Mesenchymal stem cell (in vitro differentiated cells and primary cell): ENCODE measurements around the gene TK2.
A peak's percentile ranks its signal among the peaks of the same experiment; 100 is the strongest.

ENCODE experiments used
- DNase-seq: peaks from one replicate; pipeline ENCODE4 v3.0.0-alpha.2; 2013
- H2AFZ ChIP-seq: one replicate; pipeline ENCODE4 v1.6.1; 2013; ENCODE audit warnings: low read depth, mild to moderate bottlenecking, control low read depth, inconsistent platforms, low read length, moderate library complexity
- H2AK5ac ChIP-seq: 2 replicates; pipeline ENCODE4 v1.6.1; 2013; ENCODE audit warnings: low read length, moderate library complexity, mild to moderate bottlenecking, inconsistent platforms; ENCODE audit not compliant: severe bottlenecking
- H2BK120ac ChIP-seq: one replicate; pipeline ENCODE4 v1.6.1; 2013; ENCODE audit warnings: low read depth, mild to moderate bottlenecking, inconsistent platforms, low read length, moderate library complexity
- H2BK12ac ChIP-seq, 2 experiments: one replicate each; pipeline ENCODE4 v1.6.1; 2013; ENCODE audit warnings: inconsistent platforms in 2 of 2, low read length in 2 of 2, mild to moderate bottlenecking in 2 of 2, moderate library complexity in 2 of 2, control low read depth in 1 of 2
- H2BK15ac ChIP-seq: one replicate; pipeline ENCODE4 v1.6.1; 2013; ENCODE audit warnings: mild to moderate bottlenecking, low read depth, inconsistent platforms; ENCODE audit not compliant: poor library complexity, severe bottlenecking
- H2BK5ac ChIP-seq: 2 replicates; pipeline ENCODE4 v1.6.1; 2013; ENCODE audit warnings: low read depth, mild to moderate bottlenecking, low read length, control low read depth, inconsistent platforms; ENCODE audit not compliant: poor library complexity, severe bottlenecking
- H3K14ac ChIP-seq, 2 experiments: one replicate each; pipeline ENCODE4 v1.6.1; 2013; ENCODE audit warnings: inconsistent platforms in 2 of 2, low read length in 2 of 2, control low read depth in 1 of 2, mild to moderate bottlenecking in 1 of 2, moderate library complexity in 1 of 2
- H3K18ac ChIP-seq, 2 experiments: one replicate each; pipeline ENCODE4 v1.6.1; 2013; ENCODE audit warnings: inconsistent platforms in 2 of 2, low read length in 2 of 2, control low read depth in 1 of 2, low read depth in 1 of 2, mild to moderate bottlenecking in 1 of 2
- H3K23ac ChIP-seq, 2 experiments: one replicate each; pipeline ENCODE4 v1.6.1; 2013; ENCODE audit warnings: inconsistent platforms in 2 of 2, low read length in 2 of 2, mild to moderate bottlenecking in 2 of 2, moderate library complexity in 2 of 2, control low read depth in 1 of 2
- H3K27ac ChIP-seq: 2 replicates; pipeline ENCODE4 v1.5.1; 2013; ENCODE audit warnings: mild to moderate bottlenecking, moderate library complexity, low read length, control low read depth, inconsistent platforms; ENCODE audit not compliant: poor library complexity, severe bottlenecking
- H3K27me3 ChIP-seq, 2 experiments: 2 replicates each; pipeline versions ENCODE4 v1.6.1 to v1.7.0; 2013; ENCODE audit warnings: low read length in 2 of 2, mild to moderate bottlenecking in 2 of 2, moderate library complexity in 2 of 2, control low read depth in 1 of 2, inconsistent platforms in 1 of 2; ENCODE audit not compliant: control insufficient read depth in 1 of 2, insufficient read depth in 1 of 2
- H3K36me3 ChIP-seq, 2 experiments: 2 replicates each; pipeline versions ENCODE4 v1.6.1 to v1.7.0; 2013; ENCODE audit warnings: low read length in 2 of 2, control low read depth in 1 of 2, inconsistent platforms in 1 of 2, low read depth in 1 of 2, mild to moderate bottlenecking in 1 of 2; ENCODE audit not compliant: insufficient read depth in 2 of 2, control insufficient read depth in 1 of 2
- H3K4ac ChIP-seq, 2 experiments: one replicate each; pipeline ENCODE4 v1.6.1; 2013; ENCODE audit warnings: inconsistent platforms in 2 of 2, low read length in 2 of 2, mild to moderate bottlenecking in 2 of 2, moderate library complexity in 2 of 2, control low read depth in 1 of 2, low read depth in 1 of 2
- H3K4me1 ChIP-seq: 2 replicates; pipeline ENCODE4 v1.6.1; 2013; ENCODE audit warnings: low read depth, low read length, control low read depth; ENCODE audit not compliant: control insufficient read depth, insufficient read depth
- H3K4me2 ChIP-seq: 2 replicates; pipeline ENCODE4 v1.6.1; 2013; ENCODE audit warnings: low read length, mild to moderate bottlenecking, inconsistent platforms; ENCODE audit not compliant: poor library complexity, severe bottlenecking
- H3K4me3 ChIP-seq, 2 experiments: 2 replicates each; pipeline versions ENCODE4 v1.5.1 to v1.7.0; 2013; ENCODE audit warnings: low read length in 2 of 2, mild to moderate bottlenecking in 2 of 2, control low read depth in 1 of 2, low read depth in 1 of 2; ENCODE audit not compliant: insufficient read depth in 1 of 2
- H3K79me1 ChIP-seq: replicated peaks from 2 replicates; pipeline ENCODE4 v1.6.1; 2013; ENCODE audit warnings: mild to moderate bottlenecking, control low read depth, low read length, inconsistent platforms; ENCODE audit not compliant: poor library complexity, severe bottlenecking
- H3K9ac ChIP-seq: 2 replicates; pipeline ENCODE4 v1.7.0; 2013; ENCODE audit warnings: mild to moderate bottlenecking, low read length, moderate library complexity
- H3K9me3 ChIP-seq: 2 replicates; pipeline ENCODE4 v1.7.0; 2013; ENCODE audit warnings: mild to moderate bottlenecking, low read length; ENCODE audit not compliant: control insufficient read depth
- H4K8ac ChIP-seq: one replicate; pipeline ENCODE4 v1.6.1; 2013; ENCODE audit warnings: inconsistent platforms, mild to moderate bottlenecking, low read length, moderate library complexity
- H4K91ac ChIP-seq: one replicate; pipeline ENCODE4 v1.6.1; 2013; ENCODE audit warnings: mild to moderate bottlenecking, low read length, inconsistent platforms
- WGBS: methylation state at CpG from one replicate; pipeline ENCODE4 v1.1.7; 2013; ENCODE audit warnings: mixed read lengths; 5-methylcytosine and 5-hydroxymethylcytosine counted together

Gene TK2

DNA sequence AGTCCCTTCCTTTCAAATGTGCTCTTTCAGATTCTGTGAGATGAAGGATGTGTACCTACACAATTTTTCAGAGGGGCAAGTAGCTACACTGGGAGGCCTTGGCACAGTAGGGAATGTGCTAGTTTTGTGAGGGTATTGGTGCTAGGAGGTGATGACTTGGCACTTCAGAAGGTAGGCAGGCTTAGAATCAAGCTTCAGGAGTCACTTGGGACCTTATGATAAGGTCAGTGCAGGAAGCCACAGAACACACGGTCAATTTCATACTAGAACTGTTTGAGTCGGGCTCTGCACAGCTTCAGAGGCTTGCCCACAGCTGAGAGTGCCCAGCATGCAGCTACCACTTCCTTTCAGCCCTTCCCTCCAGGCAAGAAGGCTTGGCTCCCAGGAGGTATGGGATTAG lies 22.4 kb upstream of the TK2 start:
- Histone ChIP-seq H3K27ac (no peak overlapping the region), H2AFZ (no peak overlapping the region), H3K14ac (no peak overlapping the region), H3K79me1 (no peaks in the 10 kb centered on the region), H2BK15ac (no peak overlapping the region), H3K9ac (no peak overlapping the region), H2BK120ac (no peak overlapping the region), H3K4ac (no peak overlapping the region), H3K18ac (peak overlapping the region in 1 of 2 experiments; percentile 18), H3K4me1 (peaks cover 4% of the 10 kb centered on the region), H4K8ac (no peak overlapping the region), H3K23ac (no peak overlapping the region), H2BK5ac (no peak overlapping the region), H3K36me3 (no peaks in the 10 kb centered on the region), H3K9me3 (no peaks in the 10 kb centered on the region), H3K4me3 (no peak overlapping the region), H3K4me2 (no peak overlapping the region), H4K91ac (no peak overlapping the region), H2AK5ac (no peak overlapping the region), H2BK12ac (no peak overlapping the region), H3K27me3 (no peaks in the 10 kb centered on the region)
- DNase-seq, result no peak
- 77% methylated on average over 2 of the region's 2 CpGs for WGBS

DNA sequence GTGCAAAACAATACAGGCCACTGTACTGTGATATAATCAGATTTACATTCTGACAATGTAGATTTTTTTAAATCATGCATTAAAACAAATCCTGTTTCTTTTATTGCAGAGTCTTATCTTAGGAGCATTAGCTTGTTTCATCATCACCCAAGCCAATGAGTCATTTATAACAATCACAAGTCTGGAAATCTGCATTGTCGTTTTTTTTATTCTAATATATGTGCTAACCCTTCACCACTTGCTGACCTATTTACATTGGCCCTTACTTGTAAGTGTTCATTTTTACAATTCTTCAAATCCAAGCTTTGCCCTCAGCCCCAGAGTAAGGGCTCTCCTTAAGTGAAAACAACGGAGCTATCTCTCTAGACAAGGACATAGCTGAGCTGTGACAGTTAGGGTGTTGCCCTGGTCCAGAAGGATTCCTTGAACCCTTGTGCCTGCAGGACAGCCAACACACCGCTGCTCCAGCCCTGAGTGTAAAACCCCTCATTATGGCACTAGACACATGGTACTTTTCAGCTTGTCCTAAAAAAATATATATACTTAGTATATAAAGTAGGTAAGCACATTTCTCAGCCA lies 20.0 kb upstream of the TK2 start:
- Histone ChIP-seq H3K18ac (no peak overlapping the region), H3K4me1 (peaks cover 6% of the 10 kb centered on the region), H3K9me3 (no peaks in the 10 kb centered on the region), H3K79me1 (peaks cover 10% of the 10 kb centered on the region), H3K14ac (no peak overlapping the region), H3K36me3 (peaks cover 13 to 19% of the 10 kb centered on the region in 2 experiments), H2AFZ (no peak overlapping the region), H3K27me3 (no peaks in the 10 kb centered on the region), H4K91ac (no peak overlapping the region), H3K4ac (no peak overlapping the region), H3K4me2 (no peak overlapping the region), H4K8ac (no peak overlapping the region), H2BK120ac (no peak overlapping the region), H3K23ac (no peak overlapping the region), H3K9ac (peak overlapping the region; percentile 28), H3K27ac (peak overlapping the region; percentile 21), H2AK5ac (no peak overlapping the region), H3K4me3 (peak overlapping the region in 1 of 2 experiments; percentile 26), H2BK5ac (no peak overlapping the region), H2BK15ac (no peak overlapping the region), H2BK12ac (no peak overlapping the region)
- WGBS, result 13% methylated on average over 2 of the region's 3 CpGs
- DNase-seq, result peak; percentile 76

DNA sequence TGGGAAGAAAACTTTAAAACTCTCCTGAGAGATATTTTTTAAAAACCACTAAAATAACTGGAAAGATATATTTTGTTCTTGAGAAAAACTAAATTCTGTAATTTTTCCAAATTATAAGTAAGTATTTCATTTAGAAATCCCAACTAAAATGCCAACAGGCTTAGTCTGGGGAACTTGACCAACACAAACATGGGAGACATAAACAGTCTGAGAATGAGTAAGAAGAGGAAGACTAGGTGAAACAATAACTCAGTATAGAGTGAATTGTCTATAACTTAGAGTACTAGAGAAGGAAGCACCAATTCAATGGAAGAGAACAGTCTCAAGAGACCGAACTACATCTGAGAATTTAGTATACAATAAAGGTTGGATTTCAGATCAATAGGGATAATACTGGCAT lies 19.2 kb upstream of the TK2 start:
- Histone ChIP-seq H3K18ac (no peak overlapping the region), H3K4ac (no peak overlapping the region), H3K9me3 (no peaks in the 10 kb centered on the region), H3K4me2 (no peak overlapping the region), H3K9ac (peak overlapping the region; percentile 13), H4K8ac (no peak overlapping the region), H3K79me1 (peaks cover 11% of the 10 kb centered on the region), H2AK5ac (no peak overlapping the region), H2AFZ (no peak overlapping the region), H4K91ac (no peak overlapping the region), H2BK15ac (no peak overlapping the region), H3K27ac (no peak overlapping the region), H2BK12ac (no peak overlapping the region), H3K27me3 (no peaks in the 10 kb centered on the region), H2BK120ac (no peak overlapping the region), H3K23ac (no peak overlapping the region), H3K4me3 (no peak overlapping the region), H2BK5ac (no peak overlapping the region), H3K36me3 (peaks cover 16 to 23% of the 10 kb centered on the region in 2 experiments), H3K4me1 (peaks cover 6% of the 10 kb centered on the region), H3K14ac (no peak overlapping the region)
- no CpG with 5 or more reads among the region's 1 CpG for WGBS
- DNase-seq, result peak; percentile 75

DNA sequence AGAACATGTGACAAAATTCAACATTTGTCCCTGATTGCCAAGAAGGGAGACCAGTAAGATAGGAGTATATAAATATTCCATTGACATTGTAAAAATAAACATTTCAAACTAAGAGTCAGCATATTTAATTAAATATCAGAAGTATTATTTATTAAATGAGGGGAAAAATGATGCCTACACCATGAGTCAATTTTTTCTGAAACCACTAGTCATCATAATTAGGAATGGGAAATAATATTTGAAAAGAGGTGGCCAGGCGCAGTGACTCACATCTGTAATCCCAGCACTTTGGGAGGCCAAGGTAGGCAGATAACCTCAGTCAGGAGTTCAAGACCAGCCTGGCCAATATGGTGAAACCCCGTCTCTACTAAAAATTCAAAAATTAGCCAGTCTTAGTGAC lies 18.4 kb upstream of the TK2 start:
- Histone ChIP-seq H3K14ac (no peak overlapping the region), H2BK5ac (no peak overlapping the region), H3K36me3 (peaks cover 16 to 31% of the 10 kb centered on the region in 2 experiments), H3K27ac (no peak overlapping the region), H3K4me3 (no peak overlapping the region), H3K4me2 (no peak overlapping the region), H3K79me1 (peaks cover 11% of the 10 kb centered on the region), H3K4ac (no peak overlapping the region), H3K27me3 (no peaks in the 10 kb centered on the region), H2BK12ac (no peak overlapping the region), H2AFZ (no peak overlapping the region), H2BK120ac (no peak overlapping the region), H3K9ac (no peak overlapping the region), H3K4me1 (peaks cover 6% of the 10 kb centered on the region), H3K23ac (no peak overlapping the region), H4K8ac (no peak overlapping the region), H3K9me3 (no peaks in the 10 kb centered on the region), H2BK15ac (no peak overlapping the region), H3K18ac (no peak overlapping the region), H4K91ac (no peak overlapping the region), H2AK5ac (no peak overlapping the region)
- no peak for DNase-seq
- 94% methylated on average over 2 of the region's 2 CpGs for WGBS
